ENCODE measurements around the gene MYO6.

The MYO6 gene

DNA sequence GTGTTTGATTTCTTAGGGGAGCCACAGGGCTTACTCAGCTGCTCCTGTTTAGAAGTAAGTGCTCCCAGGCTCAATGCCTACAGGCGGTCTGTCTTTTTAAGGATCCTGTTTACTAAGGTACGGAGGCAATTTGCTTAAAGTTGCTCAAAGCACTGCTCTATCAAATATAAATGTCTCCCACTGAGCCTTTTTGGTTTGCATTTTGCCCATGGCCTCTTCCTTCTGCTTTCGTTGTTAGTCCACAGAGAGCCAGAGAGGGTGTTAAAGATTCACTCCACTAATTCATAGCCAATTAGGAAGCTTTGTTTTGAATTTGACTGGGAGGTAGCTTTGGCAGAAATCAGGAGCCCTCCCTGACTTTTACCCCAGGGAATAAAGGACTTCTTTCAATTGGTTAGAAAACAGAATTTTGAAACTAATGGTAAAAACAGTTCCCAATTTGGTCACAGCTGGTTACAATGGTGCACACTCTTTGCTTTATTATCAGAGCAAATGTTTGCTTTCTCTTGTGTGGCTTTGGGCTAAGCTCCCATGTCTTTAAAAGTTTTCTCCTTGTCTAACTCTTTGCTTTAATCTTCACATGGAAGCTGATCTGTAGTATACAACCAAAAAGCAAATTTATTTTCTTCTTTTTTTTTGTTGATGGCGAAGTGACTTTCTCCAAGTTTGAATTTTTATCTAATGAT is 197.2 kb downstream of the MYO6 start:
- TF ChIP-seq CTCF (IDR thresholded peaks at IDR 0.05; ENCODE audit: low read depth, low read length), result no peak
- DNase-seq (ENCODE audit: extremely low read depth, low read depth), result no peak

DNA sequence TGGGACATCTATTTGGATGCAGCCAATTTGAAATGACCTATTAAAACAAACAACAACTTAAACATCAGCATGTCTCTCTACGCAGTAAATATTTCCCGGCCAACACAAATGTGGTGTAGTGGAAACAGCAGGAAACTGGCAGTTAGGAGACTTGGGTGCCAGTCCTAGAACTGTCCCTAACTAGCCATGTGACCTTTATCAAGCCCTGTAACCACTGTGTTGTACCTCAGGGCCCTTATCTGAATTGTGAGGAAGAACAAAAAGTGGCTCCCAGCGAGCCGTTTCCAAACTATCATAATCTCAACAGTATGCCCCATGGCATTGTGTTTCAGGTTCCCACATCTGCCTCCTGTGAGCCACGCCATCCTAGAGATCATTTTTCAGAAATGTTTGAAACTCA is 198.9 kb downstream of the MYO6 start:
- no peak for DNase-seq (ENCODE audit: extremely low read depth, low read depth)
- no peak for TF ChIP-seq CTCF (IDR thresholded peaks at IDR 0.05; ENCODE audit: low read depth, low read length)

- DNase-seq (ENCODE audit: extremely low read depth, low read depth), result no peak
- no peak for TF ChIP-seq CTCF (IDR thresholded peaks at IDR 0.05; ENCODE audit: low read depth, low read length)
These were observed 203.1 kb downstream of the MYO6 start for GRCh38 chr6:75952128-75952527.

DNA sequence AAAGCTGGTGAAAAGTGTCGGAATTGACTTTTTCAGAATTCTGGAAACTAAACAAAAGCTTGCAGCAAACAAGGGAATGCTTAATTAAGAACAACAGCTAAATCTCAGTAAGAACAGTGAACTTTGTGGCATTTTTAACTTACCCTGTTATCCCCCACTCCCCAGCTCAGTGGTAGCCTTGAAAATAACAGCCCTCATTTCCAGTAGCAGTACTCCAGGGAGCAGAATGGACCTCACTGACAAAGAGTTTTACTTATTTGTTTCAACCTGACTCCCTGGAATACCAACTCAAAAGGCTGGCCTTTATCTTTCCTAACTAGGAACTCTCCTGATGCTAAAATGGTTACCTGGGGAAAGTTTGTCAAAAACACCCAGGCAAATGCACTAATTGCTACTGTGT is 214.5 kb downstream of the MYO6 start:
- no peak for DNase-seq (ENCODE audit: extremely low read depth, low read depth)
- TF ChIP-seq CTCF (IDR thresholded peaks at IDR 0.05; ENCODE audit: low read depth, low read length), result no peak

GRCh38 chr6:75968143-75968542 is 219.1 kb downstream of the MYO6 start:
- no peak for DNase-seq (ENCODE audit: extremely low read depth, low read depth)
- TF ChIP-seq CTCF (IDR thresholded peaks at IDR 0.05; ENCODE audit: low read depth, low read length), result no peak

Measured in AG09319 (cell line).